Iris pigment epithelial cell (primary cell): Measurements from ENCODE around the gene SGK2.

Source experiments
- DNase-seq: peaks from one replicate; pipeline ENCODE4 v3.0.0-alpha.2; 2011; ENCODE audit warnings: low read depth

Gene SGK2

DNA sequence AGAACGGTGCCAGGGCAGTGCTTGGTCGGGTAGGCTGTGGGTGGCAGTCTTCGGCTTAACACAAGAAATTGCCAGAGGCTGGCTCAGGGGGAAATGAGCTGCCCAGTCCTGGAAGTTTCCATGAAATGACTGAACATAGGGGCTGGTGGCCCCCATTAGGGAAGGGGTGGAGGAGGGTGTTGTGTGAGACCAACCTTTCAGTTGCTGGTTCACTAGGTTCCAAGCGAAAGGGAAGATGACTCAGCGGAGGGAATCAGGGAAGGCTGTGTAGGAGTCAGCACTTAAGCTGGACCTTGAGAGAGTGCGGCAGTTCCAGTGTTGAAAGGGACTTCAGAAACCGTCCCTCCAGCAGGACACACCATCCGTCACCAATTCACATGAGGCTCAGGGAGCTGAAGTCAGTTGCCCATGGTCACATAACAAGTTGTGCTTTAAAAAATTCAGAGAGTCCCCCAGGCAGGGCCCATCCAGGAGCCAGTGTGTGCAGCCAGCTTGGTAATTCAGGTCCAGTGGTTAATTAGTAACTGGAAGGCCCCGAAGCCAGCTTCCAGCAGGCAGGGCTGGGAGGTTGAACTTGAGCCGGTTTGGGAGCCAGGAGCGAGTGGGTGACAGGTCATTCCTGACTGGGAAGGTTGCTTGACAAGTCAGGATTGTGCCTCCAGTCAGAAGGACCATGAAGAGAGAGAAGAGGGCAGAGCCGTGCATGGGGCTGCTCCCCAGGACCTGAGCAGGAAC is at the start of gene SGK2:
SGK2 (plus strand) TSS at position 616 of the 735 bp plus-strand sequence. CDS start 7,469 bp downstream, outside the sequence.
- peak; percentile 61 for DNase-seq

DNA sequence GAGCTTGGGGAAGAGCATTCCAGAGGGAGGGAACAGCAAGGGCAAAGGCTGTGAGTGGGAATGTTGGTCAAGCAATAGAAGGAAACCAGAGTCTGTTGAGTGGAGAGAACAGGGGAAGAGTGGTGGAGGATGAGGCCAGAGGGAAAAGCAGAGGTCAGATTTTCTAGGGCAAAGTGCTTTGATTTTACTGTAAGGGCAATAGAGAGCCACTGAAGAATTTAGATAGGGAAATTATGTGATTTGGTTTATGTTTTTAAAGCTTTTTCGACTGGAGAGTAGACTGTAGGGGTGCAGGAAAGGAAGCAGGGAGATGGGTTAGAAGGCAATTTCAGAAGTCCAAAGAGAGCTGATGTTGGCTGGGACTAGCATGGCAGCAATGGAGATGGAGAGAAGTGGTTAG is 46.9 kb upstream of the SGK2 start:
- no peak for DNase-seq

DNA sequence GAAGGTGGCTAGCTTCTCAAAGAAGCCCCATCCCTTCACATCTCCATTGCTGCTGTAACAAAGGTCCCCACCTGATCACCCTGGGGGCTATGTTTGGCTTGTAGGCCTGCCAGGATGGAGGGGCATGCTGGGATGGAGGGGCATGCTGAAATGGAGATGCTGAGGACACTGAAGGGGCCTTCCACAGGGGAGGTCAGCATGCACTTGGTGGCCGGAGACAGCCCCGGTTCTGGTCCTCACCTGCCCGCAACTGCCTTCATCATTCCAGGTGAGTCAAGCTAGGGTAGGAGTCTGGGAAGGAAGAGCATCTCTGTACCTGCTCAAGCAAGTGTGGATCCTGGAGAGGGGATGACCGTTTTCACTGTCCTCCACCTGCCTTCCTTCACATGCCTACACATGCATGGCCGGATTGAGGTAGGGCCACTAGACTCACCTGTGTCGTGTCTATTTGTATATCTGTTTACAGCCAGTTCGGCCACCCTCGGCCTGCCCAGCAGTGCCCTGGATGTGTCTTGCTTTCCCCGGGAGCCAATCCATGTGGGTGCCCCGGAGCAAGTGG is 45.4 kb upstream of the SGK2 start:
- DNase-seq = no peak

DNA sequence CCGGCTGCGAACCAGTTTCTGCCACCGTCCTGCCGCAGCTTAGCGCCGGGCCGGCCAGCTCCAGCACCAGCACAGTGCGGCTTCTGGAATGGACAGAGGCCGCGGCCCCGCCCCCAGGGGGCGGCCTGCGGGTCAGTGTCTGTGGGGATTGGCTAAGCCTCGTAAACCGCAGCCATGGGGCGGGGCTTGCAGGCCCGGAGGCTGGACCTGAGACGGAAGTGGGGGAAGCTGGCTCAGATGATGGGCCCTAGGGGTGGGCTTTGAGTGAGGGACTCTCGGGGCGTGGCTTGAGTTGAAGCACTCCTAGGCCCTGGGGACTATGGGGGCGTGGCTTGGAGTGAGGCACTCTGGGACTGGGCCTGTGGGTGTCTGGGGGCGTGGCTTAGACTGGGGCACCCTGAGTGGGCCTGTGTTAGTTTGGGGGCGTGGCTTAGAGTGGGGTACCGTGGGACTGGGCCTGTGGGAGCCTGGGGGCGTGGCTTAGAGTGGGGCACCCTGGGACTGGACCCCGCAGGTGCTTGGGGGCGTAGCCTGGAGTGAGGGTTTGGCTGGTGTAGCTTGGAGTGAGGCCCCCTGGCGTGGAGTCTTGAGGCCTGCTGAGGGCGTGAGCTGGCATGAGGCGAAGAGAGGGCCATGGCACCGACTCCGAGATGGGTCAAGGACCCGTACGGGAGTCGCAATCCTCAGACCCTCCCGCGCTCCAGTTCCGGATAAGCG is 44.7 kb upstream of the SGK2 start:
- peak; percentile 98 for DNase-seq

DNA sequence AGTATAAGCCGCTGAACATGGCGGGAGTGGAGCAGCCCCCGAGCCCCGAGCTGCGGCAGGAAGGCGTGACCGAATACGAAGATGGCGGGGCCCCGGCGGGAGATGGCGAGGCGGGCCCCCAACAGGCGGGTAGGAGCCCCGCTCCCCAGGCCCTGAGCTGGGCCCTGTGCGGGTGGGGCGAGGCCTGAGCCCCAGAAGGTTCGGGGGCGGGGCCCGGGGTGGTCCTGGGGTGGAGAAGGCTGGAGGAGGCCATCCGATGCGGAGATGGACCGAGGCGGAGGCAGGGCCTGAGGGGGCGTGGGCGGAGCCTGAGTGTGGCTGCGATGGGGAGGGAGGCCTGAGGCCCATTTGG is 44.2 kb upstream of the SGK2 start:
- DNase-seq = no peak

DNA sequence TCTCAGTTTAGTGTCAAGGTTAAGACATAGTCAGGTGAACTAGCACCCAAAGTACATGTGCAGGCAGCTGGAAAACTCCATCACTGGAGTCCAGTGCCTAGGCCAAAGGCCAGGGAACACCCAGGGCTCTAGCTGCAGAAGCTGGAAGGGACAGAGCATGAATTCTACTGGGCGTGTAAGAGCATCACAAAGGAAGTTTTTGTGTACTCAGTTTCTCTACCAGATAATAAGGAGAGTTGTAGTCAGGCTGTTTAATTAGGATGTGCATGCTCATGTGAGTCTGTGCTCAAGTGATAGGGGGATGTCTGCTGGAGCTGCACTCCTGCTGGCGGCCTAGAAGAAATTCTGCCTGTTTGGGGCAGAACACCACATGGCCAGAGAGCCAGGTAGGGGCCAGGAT is 43.2 kb upstream of the SGK2 start:
- DNase-seq = no peak

DNA sequence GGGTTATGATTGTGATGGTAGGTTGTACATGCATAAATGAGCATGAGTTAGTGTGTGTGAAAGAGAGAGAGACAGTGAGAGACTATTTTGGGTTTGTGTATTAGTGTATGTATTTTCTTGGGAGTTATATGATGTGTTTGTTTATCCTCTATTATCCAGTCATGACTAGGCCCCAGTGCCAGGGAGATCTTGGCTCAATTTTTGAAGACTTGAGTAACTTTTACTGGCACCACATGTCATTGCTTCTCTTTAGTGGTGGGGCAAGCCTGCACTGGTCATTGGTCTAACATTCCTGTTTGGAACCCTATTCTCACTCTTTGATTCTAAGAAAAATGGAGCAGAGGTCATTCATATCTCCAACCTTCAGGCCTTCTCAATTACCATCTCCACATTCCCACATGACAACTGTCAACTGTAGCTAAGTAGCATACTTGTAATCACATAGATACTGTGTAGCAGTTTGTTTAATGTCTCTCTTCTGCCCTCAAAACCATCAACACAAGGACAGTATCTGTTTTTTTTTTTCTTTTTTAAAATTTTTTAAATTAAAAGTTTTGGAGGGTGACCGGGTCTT is 42.5 kb upstream of the SGK2 start:
- no peak for DNase-seq

DNA sequence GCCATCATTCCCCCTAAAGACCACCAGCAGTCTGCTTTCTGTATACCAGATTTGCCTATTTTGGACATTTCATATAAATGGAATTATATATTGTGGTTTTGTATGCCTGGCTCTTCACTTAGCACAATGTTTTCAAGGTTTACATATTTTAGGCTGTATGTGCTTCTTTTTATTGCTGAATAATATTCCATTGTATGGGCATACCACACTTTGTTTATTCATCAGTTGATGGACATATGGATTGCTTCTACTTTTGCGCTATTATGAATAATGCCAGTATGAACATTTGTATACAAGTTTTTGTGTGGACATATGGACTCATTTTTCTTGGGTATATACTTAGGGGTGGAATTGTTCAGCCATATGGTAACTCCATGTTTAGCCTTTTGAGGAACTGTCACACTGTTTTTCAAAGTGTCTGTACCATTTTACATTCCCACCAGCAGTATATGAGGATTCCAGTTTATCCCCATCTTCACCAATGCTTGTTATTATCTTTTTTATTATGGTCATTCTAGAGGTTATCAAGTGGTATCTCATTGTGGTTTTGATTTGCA is 38.7 kb upstream of the SGK2 start:
- no peak for DNase-seq

DNA sequence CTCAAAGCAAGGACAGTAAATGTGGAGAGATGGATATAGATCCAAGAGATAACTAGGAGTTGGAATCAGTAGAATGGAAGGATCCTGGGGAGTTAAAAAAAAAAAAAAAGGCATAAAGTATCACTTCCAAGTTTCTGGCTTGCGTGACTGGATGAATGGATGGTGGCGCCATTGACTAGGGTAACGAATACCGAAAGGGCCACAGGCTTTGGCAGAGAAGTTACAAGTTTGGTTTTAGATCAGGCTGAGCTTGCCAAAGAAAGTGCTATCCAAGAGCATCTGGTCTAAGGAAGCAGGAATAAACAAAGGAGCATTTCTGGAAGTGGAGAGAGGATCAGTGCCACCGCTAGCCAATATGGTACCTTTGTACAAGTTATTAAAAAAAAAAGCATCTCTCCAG is 33.8 kb upstream of the SGK2 start:
- no peak for DNase-seq

DNA sequence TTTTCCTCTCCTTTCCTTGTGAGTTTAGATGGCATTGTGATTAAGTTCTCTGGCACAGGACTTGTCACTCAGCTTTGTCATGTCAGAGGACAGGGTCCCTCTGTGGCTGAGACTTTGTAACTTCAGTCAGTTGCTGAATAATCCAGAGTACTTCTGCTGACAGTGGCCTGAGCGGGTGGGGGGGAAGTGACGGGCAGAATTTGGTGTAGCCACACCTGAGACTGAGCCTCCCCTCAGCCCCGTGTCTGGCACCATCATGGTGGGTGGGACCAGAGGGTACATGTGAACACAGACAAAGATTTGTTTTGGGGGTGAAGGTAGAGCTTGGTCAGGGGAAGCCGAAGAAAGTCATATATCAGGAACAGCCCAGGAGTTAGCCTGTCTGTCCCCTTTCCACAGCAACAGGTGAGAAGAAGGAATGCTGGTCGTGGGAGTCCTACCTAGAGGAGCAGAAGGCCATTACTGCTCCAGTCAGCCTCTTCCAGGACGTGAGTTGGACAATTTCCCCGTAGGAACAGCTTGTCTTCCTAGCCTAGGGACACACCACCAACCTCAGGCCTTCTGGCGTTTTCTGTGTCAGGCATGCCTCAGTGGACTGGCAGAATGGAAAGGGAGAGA is 30.5 kb upstream of the SGK2 start:
- DNase-seq = no peak

DNA sequence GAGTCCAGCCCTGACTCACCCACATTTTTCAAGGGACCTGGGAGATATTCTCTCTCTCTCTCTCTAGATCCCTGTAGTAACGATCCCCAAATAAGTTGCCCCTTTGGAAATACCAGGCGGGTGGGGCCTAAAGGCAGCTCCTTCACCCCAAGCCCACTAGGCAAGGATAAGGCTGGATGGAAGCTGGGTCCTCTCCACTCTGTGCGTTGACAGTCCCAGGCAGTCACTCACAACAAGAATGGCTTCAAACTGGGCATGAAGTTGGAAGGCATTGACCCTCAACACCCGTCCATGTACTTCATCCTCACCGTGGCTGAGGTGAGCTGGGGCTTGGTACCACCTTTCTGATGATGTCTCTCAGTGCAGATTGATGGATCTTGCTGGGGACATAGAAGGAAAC is 29.8 kb upstream of the SGK2 start:
- DNase-seq = no peak

DNA sequence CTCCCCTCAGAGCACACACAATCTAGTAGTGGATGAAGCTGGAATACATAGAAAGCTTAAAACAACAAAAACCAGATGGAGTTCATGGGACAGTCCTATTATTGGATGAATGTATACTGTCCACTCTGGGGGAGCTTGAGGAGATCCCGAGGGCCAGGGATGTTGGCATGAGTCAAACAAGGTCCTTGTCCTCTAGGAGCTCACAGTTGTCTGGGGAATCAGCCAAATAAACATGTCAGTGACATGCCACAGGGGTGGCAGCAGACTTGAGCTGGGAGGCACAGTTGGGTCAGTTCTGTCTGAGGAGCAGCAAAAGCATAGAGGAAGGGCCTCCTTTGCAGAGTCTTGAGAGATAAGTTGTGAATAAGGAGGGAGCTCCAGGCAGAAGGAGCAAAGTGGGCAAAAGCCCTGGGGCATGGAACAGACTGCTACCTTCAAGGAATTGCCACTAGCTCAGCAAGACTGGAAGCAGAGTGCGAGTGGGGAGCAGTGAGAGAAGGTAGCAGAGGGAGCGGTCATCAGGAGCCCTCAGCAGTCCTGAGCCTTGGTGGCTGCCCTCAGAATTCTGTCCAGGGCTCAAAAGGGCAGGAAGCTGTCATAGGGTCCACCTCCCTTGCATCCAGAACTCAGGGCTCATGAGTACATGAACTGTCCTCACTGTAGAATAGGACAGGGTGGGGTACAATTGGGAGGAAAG is 29.2 kb upstream of the SGK2 start:
- no peak for DNase-seq

DNA sequence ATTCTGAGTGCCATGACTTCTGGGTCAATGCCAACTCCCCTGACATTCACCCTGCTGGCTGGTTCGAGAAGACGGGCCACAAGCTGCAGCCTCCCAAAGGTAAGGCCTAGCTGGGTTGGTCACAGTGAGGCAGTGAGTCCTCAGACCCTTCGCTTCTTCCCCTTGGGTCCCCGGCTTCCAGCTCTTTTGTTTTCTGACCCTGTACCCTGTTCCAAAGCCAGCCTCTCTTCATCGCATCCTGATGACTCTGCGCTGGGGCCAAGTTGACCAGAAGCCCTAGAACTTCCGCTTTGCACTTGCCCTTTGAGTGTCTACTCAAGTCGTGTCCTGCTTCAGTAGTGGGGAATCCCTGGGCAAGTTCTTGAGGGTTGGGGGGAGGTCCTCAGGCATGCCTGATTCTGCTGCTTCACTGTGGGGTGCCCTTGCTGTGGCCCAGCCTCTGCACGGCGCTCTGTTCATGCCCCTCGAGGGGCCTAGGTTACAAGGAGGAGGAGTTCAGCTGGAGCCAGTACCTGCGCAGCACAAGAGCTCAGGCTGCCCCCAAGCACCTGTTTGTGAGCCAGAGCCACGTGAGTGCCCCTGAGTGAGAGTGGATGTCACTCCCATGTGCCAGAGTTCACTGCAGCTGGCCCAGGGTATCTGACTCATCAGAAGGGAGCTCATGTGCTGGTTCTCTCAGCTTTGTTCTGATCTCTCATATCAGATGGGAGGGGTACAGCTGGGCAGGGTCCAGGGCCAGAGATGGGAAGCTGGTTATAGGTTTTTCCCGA is 28.3 kb upstream of the SGK2 start:
- no peak for DNase-seq

DNA sequence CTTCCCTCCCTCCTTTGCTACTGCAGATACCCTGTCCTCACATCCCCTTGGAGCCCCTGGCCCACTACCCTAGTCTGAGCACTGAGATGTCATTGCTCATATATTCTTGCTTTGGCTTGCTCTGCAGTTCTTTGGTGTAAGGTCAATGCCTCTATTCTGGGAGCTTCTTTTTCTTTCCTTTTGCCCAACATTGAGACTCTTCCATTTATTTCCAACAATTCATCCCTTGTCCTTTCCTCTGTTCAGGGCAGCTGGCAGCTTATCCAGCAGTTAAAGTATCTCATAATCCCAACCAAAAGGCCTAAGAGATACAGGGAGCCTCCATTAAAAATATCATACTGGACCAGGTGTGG is 27.8 kb upstream of the SGK2 start:
- DNase-seq = no peak

DNA sequence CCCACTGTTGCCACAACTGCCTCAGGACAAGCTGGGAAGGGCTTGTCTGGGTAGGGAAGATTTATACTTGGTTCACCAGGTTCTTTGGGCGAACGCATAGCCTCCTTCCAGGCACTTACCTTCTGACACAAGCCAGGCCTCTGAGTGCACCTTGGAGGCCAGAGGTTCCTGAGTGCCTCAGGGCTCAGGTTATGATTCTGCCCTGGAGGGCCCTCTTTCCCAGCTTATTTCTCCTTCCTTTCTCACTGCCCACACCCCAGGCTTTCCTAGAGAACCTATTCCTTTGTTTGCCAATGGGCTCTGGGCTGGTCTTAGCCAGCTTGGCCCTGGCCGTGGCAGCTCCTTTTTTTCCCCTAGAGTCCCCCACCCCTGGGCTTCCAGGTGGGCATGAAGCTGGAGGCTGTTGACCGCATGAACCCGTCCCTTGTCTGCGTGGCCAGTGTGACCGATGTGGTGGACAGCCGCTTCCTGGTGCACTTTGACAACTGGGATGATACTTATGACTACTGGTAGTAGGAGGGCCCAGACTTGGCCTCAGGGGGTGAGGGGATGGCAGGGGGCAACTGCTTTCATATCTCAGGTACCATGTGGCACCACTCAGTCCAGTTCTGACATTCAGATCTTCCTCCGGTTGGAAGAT is 26.3 kb upstream of the SGK2 start:
- DNase-seq = no peak

DNA sequence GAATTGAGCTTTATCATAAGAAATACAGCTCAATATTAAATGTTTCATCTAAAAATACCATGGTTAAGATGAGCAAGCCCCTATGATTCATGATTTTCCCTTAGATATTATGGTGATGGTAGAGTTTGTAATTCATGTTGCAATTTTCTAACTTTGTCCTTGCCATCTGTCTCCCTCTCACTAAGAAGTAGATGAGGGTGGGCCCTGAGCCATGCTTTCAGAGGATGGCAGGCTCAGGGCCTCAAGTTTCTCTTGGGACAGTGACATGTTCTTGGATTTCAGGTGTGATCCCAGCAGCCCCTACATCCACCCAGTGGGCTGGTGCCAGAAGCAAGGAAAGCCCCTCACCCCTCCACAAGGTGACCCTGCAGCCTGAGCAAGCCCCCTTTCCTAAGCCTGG is 25.8 kb upstream of the SGK2 start:
- peak; percentile 36 for DNase-seq

DNA sequence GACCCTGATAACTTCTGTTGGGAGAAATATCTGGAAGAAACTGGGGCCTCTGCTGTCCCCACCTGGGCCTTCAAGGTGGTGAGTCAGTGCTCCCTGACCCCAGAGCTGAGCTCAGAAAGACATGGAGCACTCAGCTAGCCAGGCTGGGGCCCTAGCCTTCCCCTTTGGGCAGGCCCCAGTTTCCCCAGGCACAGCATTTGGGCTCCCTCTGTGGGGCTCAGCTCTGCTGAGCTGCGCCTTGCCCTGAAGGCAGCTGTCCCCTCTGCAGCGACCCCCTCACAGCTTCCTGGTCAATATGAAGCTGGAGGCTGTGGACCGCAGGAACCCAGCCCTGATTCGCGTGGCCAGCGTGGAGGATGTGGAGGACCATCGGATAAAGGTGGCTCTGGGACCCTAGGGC is 24.8 kb upstream of the SGK2 start:
- no peak for DNase-seq

DNA sequence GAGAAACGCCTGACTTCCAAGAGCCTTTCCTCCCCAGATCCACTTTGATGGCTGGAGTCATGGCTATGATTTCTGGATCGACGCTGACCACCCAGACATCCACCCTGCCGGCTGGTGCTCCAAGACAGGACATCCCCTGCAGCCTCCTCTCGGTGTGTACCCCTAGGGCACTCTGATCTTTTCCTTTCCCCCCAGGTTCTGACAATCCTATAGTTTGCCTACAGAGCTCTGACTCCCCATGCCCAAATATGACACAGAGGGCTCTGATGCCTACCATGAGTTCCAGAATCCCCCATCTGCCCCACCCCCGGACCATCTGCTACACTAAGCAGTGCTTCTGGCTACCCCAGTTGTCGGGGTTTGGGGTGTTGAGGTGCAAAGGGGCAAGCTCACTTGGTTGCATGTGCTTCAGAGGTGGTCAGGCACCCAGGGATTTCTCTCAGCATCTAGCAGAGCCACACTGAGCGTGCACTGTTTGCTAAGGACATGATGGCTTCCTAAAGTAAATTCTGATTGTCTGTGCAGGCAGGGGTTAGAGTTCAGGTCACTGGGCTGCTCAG is 24.0 kb upstream of the SGK2 start:
- no peak for DNase-seq

DNA sequence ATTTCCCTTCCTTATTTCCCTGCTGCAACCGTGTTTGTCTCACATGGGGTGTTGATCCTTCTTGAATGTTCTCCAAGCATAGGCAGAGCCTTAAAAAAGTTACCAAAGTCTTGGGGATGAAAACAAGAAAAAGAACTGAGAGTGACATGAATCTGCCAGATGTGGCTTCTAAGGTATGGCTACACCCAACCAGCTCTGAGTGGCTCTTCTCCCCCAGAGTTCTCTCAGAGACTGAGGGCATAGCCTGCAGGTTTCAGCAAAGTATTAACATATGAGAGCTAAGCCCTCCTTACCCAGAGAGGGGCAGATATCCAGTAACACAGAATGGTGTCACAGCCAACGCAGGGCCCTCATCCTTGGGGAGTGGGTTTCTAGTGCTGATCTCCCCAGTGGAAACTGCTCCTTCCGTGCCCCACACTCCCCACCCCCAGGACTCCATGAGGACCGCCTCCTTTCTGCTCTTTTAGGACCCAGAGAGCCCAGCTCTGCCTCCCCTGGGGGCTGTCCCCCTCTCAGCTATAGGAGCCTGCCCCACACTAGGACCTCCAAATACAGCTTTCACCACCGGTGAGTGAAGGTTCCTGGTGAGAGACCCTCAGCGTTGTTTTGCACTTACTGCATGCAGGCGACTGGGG is 23.3 kb upstream of the SGK2 start:
- DNase-seq = no peak
